GM12878 (cell line): ENCODE measurements around the gene SLC17A7. TPM values are rescaled to one million over a fixed set of nuclear protein-coding genes. Genes with fewer than 3 reads are reported as not detected.

ENCODE experiments used
- ATAC-seq: fragments of 200-7000 bp; cut with Tn5 transposase; 3 replicates; pipeline ENCODE4 v1.9.1; 2020; ENCODE audit warnings: mild to moderate bottlenecking, moderate library complexity
- BruUV-seq: library from RNA; stranded (reverse); fragments of 400-500 nt; replicated peaks from 2 replicates; lab custom pipeline; 2021; lab: Mats Ljungman, UMichigan
- CTCF ChIA-PET: fragments of 300-600 bp; sonication (Branson Sonifier 250); formaldehyde crosslinking; extraction: SDS; loops from one replicate; lab custom pipeline; 2021; ENCODE audit warnings: inconsistent platforms; lab: Yijun Ruan, JAX
- POLR2A ChIA-PET: fragments of 350-600 bp; formaldehyde crosslinking; extraction: SDS; loops from one replicate; lab custom pipeline; 2021; ENCODE audit warnings: inconsistent platforms; lab: Charles Lee
- RAD21 ChIA-PET: fragments of 300-600 bp; sonication (Branson Sonifier 250); formaldehyde crosslinking; loops from one replicate; lab custom pipeline; 2023; ENCODE audit warnings: antibody characterized with exemption; ENCODE audit not compliant: unreplicated experiment; lab: Charles Lee
- SMC1A ChIA-PET: fragments of 300-600 bp; sonication (Branson Sonifier 250); formaldehyde crosslinking; loops from one replicate; lab custom pipeline; 2023; ENCODE audit not compliant: unreplicated experiment, uncharacterized antibody; lab: Charles Lee
- DNase-seq: peaks from one replicate; pipeline ENCODE4 v3.0.0-alpha.2; 2011; ENCODE audit warnings: low read depth, low spot score
- FAIRE-seq: peaks from 3 replicates; lab custom pipeline; 2011; peaks lifted over from hg19 to GRCh38; lab: Jason Lieb, UNC
- H2AFZ ChIP-seq: 2 replicates; pipeline ENCODE4 v1.6.0; 2011; ENCODE audit warnings: low read depth, low read length, control low read depth; ENCODE audit not compliant: control insufficient read depth
- H3K27ac ChIP-seq: 2 replicates; pipeline ENCODE4 v1.5.1; 2011; ENCODE audit warnings: control low read depth; ENCODE audit not compliant: control insufficient read depth, insufficient read depth
- H3K27me3 ChIP-seq, 2 experiments: replicated peaks in 1 of 2; 2 replicates each; pipeline versions ENCODE4 v1.6.0 to v1.6.1; 2011; ENCODE audit warnings: low read length in 1 of 2; ENCODE audit not compliant: control insufficient read depth in 2 of 2, insufficient read depth in 2 of 2
- H3K36me3 ChIP-seq, 2 experiments: 2 replicates each; pipeline ENCODE4 v1.5.1; 2011; ENCODE audit warnings: low read length in 1 of 2; ENCODE audit not compliant: control insufficient read depth in 2 of 2, insufficient read depth in 2 of 2
- H3K4me1 ChIP-seq: 2 replicates; pipeline ENCODE4 v1.6.1; 2011; ENCODE audit warnings: mild to moderate bottlenecking, low read length, moderate library complexity, mixed read lengths; ENCODE audit not compliant: control insufficient read depth, insufficient read depth
- H3K4me2 ChIP-seq: 2 replicates; pipeline ENCODE4 v1.6.0; 2011; ENCODE audit warnings: control low read depth; ENCODE audit not compliant: control insufficient read depth, insufficient read depth
- H3K4me3 ChIP-seq: fragments of 200-600 bp; sonication (generic); 2 replicates; pipeline ENCODE4 v1.5.1; 2016
- H3K79me2 ChIP-seq: 2 replicates; pipeline ENCODE4 v1.6.0; 2011; ENCODE audit warnings: low read length; ENCODE audit not compliant: control insufficient read depth, insufficient read depth
- H3K9ac ChIP-seq: 2 replicates; pipeline ENCODE4 v1.8.0; 2011; ENCODE audit warnings: low read length, control low read depth, mixed read lengths; ENCODE audit not compliant: control insufficient read depth, insufficient read depth
- H3K9me3 ChIP-seq: replicated peaks from 3 replicates; pipeline ENCODE4 v1.5.1; 2011; ENCODE audit warnings: mild to moderate bottlenecking, low read length; ENCODE audit not compliant: control insufficient read depth, insufficient read depth
- H4K20me1 ChIP-seq: 2 replicates; pipeline ENCODE4 v1.6.0; 2011; ENCODE audit not compliant: control insufficient read depth, insufficient read depth
- ATF3 ChIP-seq: IDR thresholded peaks from 2 replicates; pipeline ENCODE4 v1.6.1; 2011; ENCODE audit warnings: low read depth, mild to moderate bottlenecking, low read length, moderate library complexity, borderline replicate concordance; ENCODE audit errors: extremely low read depth
- BCL11A ChIP-seq: IDR thresholded peaks from 2 replicates; pipeline ENCODE4 v1.6.1; 2011; ENCODE audit warnings: low read depth, low read length
- CREB1 ChIP-seq: IDR thresholded peaks from 2 replicates; pipeline ENCODE4 v1.6.1; 2012; ENCODE audit warnings: low read depth, mild to moderate bottlenecking, inconsistent platforms
- HDGF ChIP-seq: fragments of 450-650 bp; IDR thresholded peaks from 2 replicates; pipeline ENCODE4 v1.6.1; 2016; ENCODE audit warnings: antibody characterized with exemption
- KDM1A ChIP-seq: fragments of 200-600 bp; sonication (generic); IDR thresholded peaks from 2 replicates; pipeline ENCODE4 v1.6.1; 2016; ENCODE audit warnings: borderline replicate concordance
- NR2F1 ChIP-seq: fragments of 450-650 bp; conservative IDR thresholded peaks from 2 replicates; pipeline ENCODE4 v1.6.1; 2017; ENCODE audit warnings: mild to moderate bottlenecking
- POU2F2 ChIP-seq: IDR thresholded peaks from 3 replicates; pipeline ENCODE4 v1.6.1; 2011; ENCODE audit warnings: low read depth, mild to moderate bottlenecking, low read length, borderline replicate concordance
- RB1 ChIP-seq: fragments of 450-650 bp; formaldehyde crosslinking; IDR thresholded peaks from 2 replicates; pipeline ENCODE4 v1.6.1; 2017; ENCODE audit warnings: mild to moderate bottlenecking, borderline replicate concordance
- RCOR1 ChIP-seq: conservative IDR thresholded peaks from 2 replicates; pipeline ENCODE4 v1.6.1; 2012; ENCODE audit warnings: low read depth, low read length, improper control_type of control experiment
- SIX5 ChIP-seq: IDR thresholded peaks from 2 replicates; pipeline ENCODE4 v1.6.1; 2011; ENCODE audit warnings: mild to moderate bottlenecking, low read depth, low read length, moderate library complexity; ENCODE audit not compliant: severe bottlenecking
- SP1 ChIP-seq: IDR thresholded peaks from one replicate; pipeline ENCODE4 v1.6.1; 2011; ENCODE audit warnings: low read depth, low read length
- SUPT20H ChIP-seq: IDR thresholded peaks from 2 replicates; pipeline ENCODE4 v1.6.1; 2011; ENCODE audit warnings: low read depth, mild to moderate bottlenecking, low read length, moderate library complexity, borderline replicate concordance; ENCODE audit not compliant: control insufficient read depth
- ZNF687 ChIP-seq: fragments of 450-650 bp; IDR thresholded peaks from 2 replicates; pipeline ENCODE4 v1.6.1; 2017; ENCODE audit warnings: mild to moderate bottlenecking, moderate library complexity
- WGBS: methylation state at CpG from one replicate; pipeline ENCODE4 v1.1.6; 2016; ENCODE audit warnings: low lambda C conversion rate; ENCODE audit not compliant: insufficient replicate concordance, insufficient coverage; ENCODE audit errors: missing lambda C conversion rate; 5-methylcytosine and 5-hydroxymethylcytosine counted together
- in situ Hi-C: fragments of 300-500 bp; cut with MboI; formaldehyde crosslinking; loops from 9 replicates; pipeline ENCODE4 v1.14.3; 2018; ENCODE audit warnings: mixed read lengths
- intact Hi-C: fragments of 100-400 bp; cut with micrococcal nuclease; formaldehyde crosslinking; loops from one replicate; pipeline ENCODE4 v1.14.2; 2022; ENCODE audit not compliant: unreplicated experiment
- polyA plus RNA-seq, 11 experiments: library from polyadenylated mRNA; depleted of rRNA in 4 of 11; unstranded in 6 of 11; stranded (reverse) in 5 of 11; fragments of >200 nt; fragmentation: Nextera tagmentation in 4 of 11; fragmentation: Illumina TruSeq in 1 of 11; extraction: Ambion mirVana in 4 of 11; extraction: Trizol in 1 of 11; gene quantifications; 1 replicate in 1 of 11; 2 replicates in 10 of 11; pipeline versions ENCODE4 v1.2.1 to v1.2.3, GENCODE V29; 2011 to 2016; ENCODE audit warnings: inconsistent platforms in 2 of 11, missing spikeins in 2 of 11, low read depth in 1 of 11
- total RNA-seq, 4 experiments: library from RNA; depleted of rRNA in 3 of 4; stranded (reverse); fragments of >200 nt in 3 of 4; fragmentation: Illumina TruSeq in 1 of 4; extraction: Trizol in 1 of 4; gene quantifications; 2 replicates each; pipeline versions ENCODE4 v1.2.1 to v1.2.3, GENCODE V29; 2013 to 2021

SLC17A7 gene
- total and polyA plus RNA-seq, 10 of the 15 experiments (the other 5 are each of a cell fraction or from before 2014, with no cell fraction given) = 0.03 to 0.24 (median 0.06) TPM; not detected in 6

GRCh38 chr19:49418511-49418910 lies 22.8 kb downstream of the SLC17A7 start:
- BruUV-seq = no TSS peak
- no peak overlapping the region for H2AFZ ChIP-seq
- 14% methylated on average over 5 of the region's 5 CpGs for WGBS
- no peak overlapping the region for H3K9ac ChIP-seq
- no peak for FAIRE-seq
- no peak overlapping the region for H3K4me2 ChIP-seq
- no peaks in the 10 kb centered on the region for H3K79me2 ChIP-seq
- ChIA-PET CTCF (interaction anchor here (1.0 to 1.6 kb wide), 5 partner anchors 9 to 116 kb away, joined by 3 to 8 read pairs (median 3); no protein-coding TSS in a partner anchor), POLR2A (interaction anchor here (1.8 kb wide), 1 partner anchor 15 kb away, joined by 5 read pairs; no protein-coding TSS in a partner anchor), RAD21 (interaction anchor here (1.7 kb wide), 1 partner anchor 15 kb away, joined by 5 read pairs; no protein-coding TSS in a partner anchor), SMC1A (interaction anchor here (1.5 to 3.0 kb wide), 2 partner anchors 10 to 11 kb away, joined by 4 to 9 read pairs; no protein-coding TSS in a partner anchor)
- H3K27me3 ChIP-seq = peaks cover 13 to 31% of the 10 kb centered on the region in 2 experiments
- no peaks in the 10 kb centered on the region for H3K36me3 ChIP-seq
- H4K20me1 ChIP-seq = no peaks in the 10 kb centered on the region
- no peak for ATAC-seq
- no peak for DNase-seq
- H3K9me3 ChIP-seq = no peaks in the 10 kb centered on the region
- intact Hi-C loops (no loop called here), in situ Hi-C loops (no loop called here)
- no peak overlapping the region for H3K4me3 ChIP-seq
- TF ChIP-seq BCL11A (no peak), CREB1 (no peak), SUPT20H (no peak), RCOR1 (no peak), SP1 (no peak), ZNF687 (no peak), POU2F2 (no peak), RB1 (no peak), KDM1A (no peak), HDGF (no peak), ATF3 (no peak), SIX5 (no peak), NR2F1 (no peak)
- H3K4me1 ChIP-seq = peaks cover 7% of the 10 kb centered on the region; the same call in 1 of the 2 replicates
- H3K27ac ChIP-seq = no peak overlapping the region
